Stimulated activated CD4-positive, alpha-beta T cell treated with anti-CD3 and anti-CD28 coated beads, Interleukin-4, amount 100 ng/mL, for 48 hours (primary cell): ENCODE data around the gene RBM19.

Experiments used
- DNase-seq, 2 donors: peaks; one replicate each; pipeline ENCODE4 v3.0.0-alpha.2; 2020; ENCODE audit warnings: low read depth in 2 of 2

RBM19 gene

GRCh38 chr12:113958108-113958507 is 8.0 kb downstream of the RBM19 start:
- no peak for DNase-seq

DNA sequence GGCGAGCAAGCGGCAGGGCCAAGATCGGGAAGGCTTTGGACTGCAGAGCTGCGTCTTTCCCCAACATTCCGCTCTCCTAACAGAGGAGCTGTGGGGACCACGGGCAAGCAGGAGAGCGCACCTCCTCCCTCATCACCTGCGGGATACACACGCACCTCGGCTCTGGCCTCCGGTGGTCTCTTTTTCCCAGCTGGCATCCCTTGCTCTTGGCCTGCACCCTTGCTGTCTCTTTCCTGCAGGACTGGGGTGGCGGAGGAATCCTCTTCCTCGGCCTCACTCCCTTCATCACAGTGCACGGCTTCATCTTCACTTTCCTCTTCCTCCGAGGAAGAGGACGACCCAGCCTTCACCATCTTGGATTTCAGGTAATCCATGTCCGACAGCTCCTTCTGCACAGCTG is 8.5 kb downstream of the RBM19 start:
- no peak for DNase-seq

GRCh38 chr12:113955109-113955970 is 10.8 kb downstream of the RBM19 start:
- DNase-seq = no peak

- no peak for DNase-seq
Measured at GRCh38 chr12:113954547-113954946, 11.6 kb downstream of the RBM19 start.

- DNase-seq = no peak
Measured at GRCh38 chr12:113950873-113951272, 15.3 kb downstream of the RBM19 start.

DNA sequence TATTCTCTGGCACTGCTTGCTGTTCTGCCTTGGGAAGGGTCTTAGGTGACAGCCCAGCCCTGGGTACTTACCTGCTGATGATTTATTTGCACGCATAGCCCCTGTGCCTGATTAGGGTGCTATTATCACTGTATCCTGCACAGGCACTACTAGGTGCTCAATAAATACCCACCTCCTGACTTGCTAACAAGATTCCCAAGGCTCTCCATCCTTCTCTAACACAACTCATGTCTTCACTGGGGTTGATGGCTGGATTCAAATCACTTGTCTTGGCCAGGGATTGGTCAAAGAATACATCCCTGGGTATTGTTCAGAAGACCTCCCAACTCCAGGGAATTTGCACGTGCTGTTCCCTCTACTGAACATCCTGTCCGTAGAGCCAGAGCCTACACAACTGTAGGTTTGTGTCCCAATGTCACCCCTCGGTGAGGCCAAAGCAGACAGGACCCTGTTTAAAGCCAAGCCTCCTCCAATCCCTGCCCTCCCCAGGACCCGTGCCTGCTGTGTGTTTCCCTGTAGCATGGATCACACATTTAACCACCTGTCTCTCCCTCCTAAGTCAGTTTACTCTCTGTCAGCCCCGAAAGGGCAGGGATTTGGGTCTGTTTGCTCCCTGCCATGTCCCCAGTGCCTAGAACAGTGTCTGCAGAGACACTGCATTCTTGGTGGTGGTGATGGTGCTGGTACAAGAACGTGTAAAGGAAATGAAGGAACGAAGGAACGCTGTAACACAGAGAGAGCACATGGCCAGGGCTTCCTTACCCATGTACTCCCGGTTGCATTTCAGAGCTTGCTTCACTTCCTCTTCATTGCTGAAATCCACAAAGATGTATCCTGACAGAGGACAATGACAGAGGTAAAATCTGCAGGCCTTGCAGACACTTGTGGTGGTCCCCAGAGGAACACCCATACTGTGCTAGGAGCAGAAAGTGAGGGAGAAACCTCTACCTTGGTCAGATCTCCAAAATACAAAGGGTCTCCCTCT is 16.5 kb downstream of the RBM19 start:
- DNase-seq = no peak

GRCh38 chr12:113948151-113948914 is 17.8 kb downstream of the RBM19 start:
- DNase-seq = no peak

DNA sequence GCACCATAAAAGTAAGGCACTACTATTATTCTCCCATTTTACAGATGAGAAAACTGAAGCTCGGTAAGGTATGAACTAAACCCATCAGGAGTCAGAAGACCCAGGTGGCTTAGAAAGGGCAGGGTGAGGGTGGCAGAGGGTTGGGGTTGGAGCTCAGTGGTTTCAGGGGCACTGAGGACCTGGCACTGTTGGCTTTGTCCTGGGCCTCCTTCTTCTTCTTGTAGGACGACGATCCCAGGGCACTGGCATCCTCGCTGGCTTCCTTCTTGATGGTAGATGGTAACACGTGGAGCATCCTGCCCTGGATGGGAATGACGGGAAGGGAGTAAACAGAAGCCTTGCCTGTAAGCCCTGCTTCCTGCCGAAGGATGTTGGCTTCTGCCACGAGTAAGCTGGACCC is 19.9 kb downstream of the RBM19 start:
- no peak for DNase-seq

- no peak for DNase-seq
Measured at GRCh38 chr12:113945174-113946173, 20.7 kb downstream of the RBM19 start.

DNA sequence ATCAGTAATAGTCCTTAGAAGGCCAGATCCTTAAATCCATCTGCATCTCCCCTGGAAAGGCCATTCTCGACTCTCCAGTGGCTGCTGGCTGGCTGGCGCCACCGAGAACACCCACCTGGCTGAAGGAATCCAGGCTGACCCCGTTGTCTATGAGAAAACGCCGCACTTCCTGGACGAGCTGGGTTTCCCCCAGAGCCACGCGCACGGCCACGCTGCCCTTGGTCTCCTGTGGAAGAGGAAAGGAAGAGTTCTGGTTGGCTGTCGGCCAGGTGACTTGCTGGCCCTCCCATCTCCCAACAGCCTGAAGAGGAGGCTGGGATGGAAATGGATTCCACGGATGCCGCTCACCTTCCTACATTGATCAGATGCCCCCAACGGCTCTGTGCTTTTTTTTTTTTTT is 23.9 kb downstream of the RBM19 start:
- DNase-seq = no peak

GRCh38 chr12:113941208-113941486 is 25.0 kb downstream of the RBM19 start:
- DNase-seq = no peak

GRCh38 chr12:113940357-113941207 is 25.5 kb downstream of the RBM19 start:
- DNase-seq = no peak

DNA sequence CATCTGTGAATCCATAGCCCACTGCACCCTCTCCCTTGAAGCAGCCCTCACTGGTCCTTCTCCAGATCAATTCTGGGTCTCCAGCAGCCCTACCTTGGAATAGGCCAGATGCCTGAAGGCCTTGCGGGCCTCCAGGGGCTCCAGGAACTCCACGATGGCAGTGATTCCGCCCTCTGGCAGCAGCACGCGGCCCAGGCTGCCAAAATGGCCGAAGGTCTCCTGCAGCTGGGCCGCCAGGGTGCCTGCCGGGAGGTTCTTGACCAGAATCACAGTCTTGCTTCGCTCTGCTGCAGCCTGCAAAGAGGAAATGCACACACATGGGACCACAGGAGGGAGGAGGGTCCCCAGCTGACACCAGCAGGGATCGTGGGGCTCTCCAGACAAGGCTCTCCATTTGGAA is 26.3 kb downstream of the RBM19 start:
- DNase-seq = no peak

DNA sequence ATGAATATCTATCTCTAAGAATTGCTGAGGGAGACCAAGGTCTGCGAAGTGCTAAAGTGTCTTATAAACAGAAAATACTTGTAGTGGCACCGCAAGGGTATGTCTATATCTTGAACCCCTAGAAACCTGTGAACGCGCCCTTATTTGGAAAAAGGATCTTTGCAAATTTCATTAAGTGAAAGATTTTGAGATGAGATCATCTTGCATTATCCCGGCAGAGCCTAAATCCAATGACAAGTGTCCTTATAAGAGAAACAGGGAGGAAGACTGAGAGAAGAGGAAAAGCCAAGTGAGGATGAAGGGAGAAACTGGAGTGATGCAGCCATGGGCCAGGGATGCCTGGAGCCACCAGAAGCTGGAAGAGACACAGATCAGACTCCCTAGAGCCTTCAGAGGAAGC is 27.7 kb downstream of the RBM19 start:
- DNase-seq = no peak

DNA sequence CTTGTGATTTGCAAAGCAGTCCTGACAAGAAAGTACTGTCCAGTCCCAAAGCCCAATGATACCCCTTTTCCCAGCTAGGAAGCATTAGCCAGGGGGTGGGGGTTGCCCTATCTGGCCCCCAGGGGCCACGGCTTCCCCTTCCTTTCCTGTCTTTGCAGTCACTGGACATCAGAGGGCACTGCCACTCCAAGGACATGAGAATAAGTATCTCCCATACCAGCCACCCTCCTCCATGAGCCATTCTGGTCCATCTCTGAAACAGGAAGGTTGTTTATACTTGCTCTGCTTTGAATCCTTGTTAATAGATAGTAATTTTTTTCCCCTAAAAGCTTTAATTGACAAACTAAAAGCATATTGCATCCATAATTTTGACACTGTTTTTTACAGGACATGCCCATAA is 29.7 kb downstream of the RBM19 start:
- no peak for DNase-seq

- no peak for DNase-seq
Measured at GRCh38 chr12:113935459-113935858, 30.7 kb downstream of the RBM19 start.

DNA sequence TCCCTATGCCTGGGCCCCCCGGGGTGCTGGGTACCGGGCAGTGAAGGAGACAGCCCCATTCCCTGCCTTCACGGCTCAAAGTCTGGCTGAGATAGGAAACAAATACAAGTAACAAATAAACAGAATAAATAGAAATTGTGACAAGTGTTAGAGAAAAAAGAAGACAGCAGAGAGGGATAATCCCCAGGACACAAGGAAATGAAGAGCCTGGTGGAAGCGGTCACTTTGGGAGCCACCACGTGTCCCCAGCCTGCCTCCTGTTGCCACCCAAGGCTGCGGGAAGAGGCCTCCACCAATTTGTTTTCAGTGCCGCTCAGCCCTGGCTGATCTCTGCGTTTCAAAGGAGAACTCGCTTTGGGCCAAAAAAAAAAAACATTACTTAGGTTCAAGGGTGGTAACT is 31.2 kb downstream of the RBM19 start:
- no peak for DNase-seq

- no peak for DNase-seq
Measured at GRCh38 chr12:113934060-113934814, 31.9 kb downstream of the RBM19 start.

GRCh38 chr12:113933201-113933786 is 32.8 kb downstream of the RBM19 start:
- DNase-seq = no peak
